GM23338 (cell line): ENCODE measurements around the gene DOCK4.

Experiments used
- CREB1 ChIP-seq: fragments of 250-450 bp; sonication (Bioruptor Pico); IDR thresholded peaks from 2 replicates; pipeline ENCODE4 v1.5.0; 2020; ENCODE audit warnings: low read depth, mild to moderate bottlenecking, moderate library complexity
- CTCF ChIP-seq, 2 experiments: fragments of 200-600 bp in 1 of 2; sonication (generic) in 1 of 2; conservative IDR thresholded peaks; 2 replicates each; pipeline versions ENCODE4 v1.5.1 to v1.6.1; 2016 to 2017; ENCODE audit warnings: antibody characterized with exemption in 2 of 2, low read depth in 2 of 2, mild to moderate bottlenecking in 2 of 2, moderate library complexity in 1 of 2
- EZH2 ChIP-seq: fragments of 200-600 bp; sonication (generic); IDR thresholded peaks from one replicate; pipeline ENCODE4 v1.8.0; 2017; ENCODE audit warnings: antibody characterized with exemption, mild to moderate bottlenecking, low read depth; ENCODE audit not compliant: unreplicated experiment
- EZH2phosphoT487 ChIP-seq: fragments of 200-600 bp; sonication (generic); IDR thresholded peaks from one replicate; pipeline ENCODE4 v1.8.1; 2018; ENCODE audit warnings: antibody characterized with exemption; ENCODE audit not compliant: unreplicated experiment
- JUNB ChIP-seq: IDR thresholded peaks from one replicate; pipeline ENCODE4 v1.6.1; 2016; ENCODE audit warnings: antibody characterized with exemption; ENCODE audit not compliant: unreplicated experiment
- POLR2AphosphoS5 ChIP-seq: IDR thresholded peaks from 2 replicates; pipeline ENCODE4 v1.6.1; 2016; ENCODE audit warnings: antibody characterized with exemption, low read depth
- ZNF114 ChIP-seq: fragments of 250-450 bp; sonication (Bioruptor Pico); IDR thresholded peaks from 2 replicates; pipeline ENCODE4 v1.5.0; 2020; ENCODE audit warnings: mild to moderate bottlenecking, moderate library complexity
- ZNF331 ChIP-seq: fragments of 250-450 bp; sonication (Bioruptor Pico); IDR thresholded peaks from 2 replicates; pipeline ENCODE4 v1.5.0; 2020; ENCODE audit warnings: low read depth, mild to moderate bottlenecking, moderate library complexity
- TF ChIP-seq, protein P1 (sequence below): IDR thresholded peaks from one replicate; pipeline ENCODE4 v1.6.1; 2018; ENCODE audit warnings: antibody characterized with exemption; ENCODE audit not compliant: unreplicated experiment

- TF ChIP-seq ZNF114 (no peak), EZH2 (no peak), CTCF (conservative IDR thresholded peaks at IDR 0.05; ENCODE audit: low read depth in 2 of 2) (no peak), EZH2phosphoT487 (no peak), JUNB (no peak), POLR2AphosphoS5 (no peak), ZNF331 (no peak), CREB1 (CRISPR knock-in tag) (no peak)
- TF ChIP-seq, protein P1, sequence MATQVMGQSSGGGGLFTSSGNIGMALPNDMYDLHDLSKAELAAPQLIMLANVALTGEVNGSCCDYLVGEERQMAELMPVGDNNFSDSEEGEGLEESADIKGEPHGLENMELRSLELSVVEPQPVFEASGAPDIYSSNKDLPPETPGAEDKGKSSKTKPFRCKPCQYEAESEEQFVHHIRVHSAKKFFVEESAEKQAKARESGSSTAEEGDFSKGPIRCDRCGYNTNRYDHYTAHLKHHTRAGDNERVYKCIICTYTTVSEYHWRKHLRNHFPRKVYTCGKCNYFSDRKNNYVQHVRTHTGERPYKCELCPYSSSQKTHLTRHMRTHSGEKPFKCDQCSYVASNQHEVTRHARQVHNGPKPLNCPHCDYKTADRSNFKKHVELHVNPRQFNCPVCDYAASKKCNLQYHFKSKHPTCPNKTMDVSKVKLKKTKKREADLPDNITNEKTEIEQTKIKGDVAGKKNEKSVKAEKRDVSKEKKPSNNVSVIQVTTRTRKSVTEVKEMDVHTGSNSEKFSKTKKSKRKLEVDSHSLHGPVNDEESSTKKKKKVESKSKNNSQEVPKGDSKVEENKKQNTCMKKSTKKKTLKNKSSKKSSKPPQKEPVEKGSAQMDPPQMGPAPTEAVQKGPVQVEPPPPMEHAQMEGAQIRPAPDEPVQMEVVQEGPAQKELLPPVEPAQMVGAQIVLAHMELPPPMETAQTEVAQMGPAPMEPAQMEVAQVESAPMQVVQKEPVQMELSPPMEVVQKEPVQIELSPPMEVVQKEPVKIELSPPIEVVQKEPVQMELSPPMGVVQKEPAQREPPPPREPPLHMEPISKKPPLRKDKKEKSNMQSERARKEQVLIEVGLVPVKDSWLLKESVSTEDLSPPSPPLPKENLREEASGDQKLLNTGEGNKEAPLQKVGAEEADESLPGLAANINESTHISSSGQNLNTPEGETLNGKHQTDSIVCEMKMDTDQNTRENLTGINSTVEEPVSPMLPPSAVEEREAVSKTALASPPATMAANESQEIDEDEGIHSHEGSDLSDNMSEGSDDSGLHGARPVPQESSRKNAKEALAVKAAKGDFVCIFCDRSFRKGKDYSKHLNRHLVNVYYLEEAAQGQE = no peak
Observed at GRCh38 chr7:111749625-111750024, 456.6 kb downstream of the DOCK4 start.
